Left colon (tissue), 2 donors: ENCODE data around the gene SEL1L3. TPM values are rescaled to one million over a fixed set of nuclear protein-coding genes. Genes with fewer than 3 reads are reported as not detected.
"Not testable (repeated sequence)": the region's sequence is repeated elsewhere in the genome, so short reads cannot be mapped to it uniquely, and the experiment has no call there.

ENCODE experiments used
- ATAC-seq: fragments of 200-7000 bp; cut with Tn5 transposase; one replicate; pipeline ENCODE4 v1.9.1; 2020; ENCODE audit warnings: mild to moderate bottlenecking, moderate library complexity
- DNase-seq, 2 donors: peaks; one replicate each; pipeline ENCODE4 v3.0.0-alpha.2; 2020
- intact Hi-C, 2 donors: fragments of 100-400 bp; cut with DNase I in 1 of 2; cut with micrococcal nuclease in 1 of 2; formaldehyde crosslinking; loops; one replicate each; pipeline versions ENCODE4 v1.11.2 to v1.14.0; 2022; cut with DNase I, micrococcal nuclease
- total RNA-seq, 2 donors: library from RNA; stranded (reverse); fragmentation: NEBNext Ultra II Directional; extraction: Animal tissue kit (Norgen Biotek cat#: 25700); gene quantifications; one replicate each; pipeline ENCODE4 v1.2.1, GENCODE V29; 2021
- donor health status: DM: no; HTN: no; CAD: no.
- donor health status: DM: yes; HTN: yes; CAD: no.

The SEL1L3 gene
- total RNA-seq, 2 donors from 2014 or later: 106 to 110 TPM

GRCh38 chr4:25882226-25882625, 19.4 kb upstream of the SEL1L3 start:
- ATAC-seq (no peak), DNase-seq (no peak)
- intact Hi-C loops: no loop called here

GRCh38 chr4:25881193-25881592, 18.4 kb upstream of the SEL1L3 start:
- no peak for DNase-seq
- ATAC-seq: no peak

GRCh38 chr4:25879991-25880651, 17.3 kb upstream of the SEL1L3 start:
- no peak for DNase-seq
- no peak for ATAC-seq
- intact Hi-C loops: no loop called here

More at GRCh38 chr4:25881193-25881592, 18.4 kb upstream of the SEL1L3 start:
- intact Hi-C loops: no loop called here

- ATAC-seq (no peak), DNase-seq (no peak)
- intact Hi-C loops: no loop called here
Observed at GRCh38 chr4:25879587-25879986, 16.8 kb upstream of the SEL1L3 start.

- DNase-seq (no peak), ATAC-seq (no peak)
- intact Hi-C loops: no loop called here
Observed at GRCh38 chr4:25879091-25879584, 16.4 kb upstream of the SEL1L3 start.

- peak in 1 of 2 donors; percentile 9 for DNase-seq
- intact Hi-C loops: no loop called here
- ATAC-seq: no peak
Observed at GRCh38 chr4:25878676-25879075, 15.9 kb upstream of the SEL1L3 start.

GRCh38 chr4:25875281-25875745, 12.5 kb upstream of the SEL1L3 start:
- ATAC-seq: no peak
- intact Hi-C loops: no loop called here
- DNase-seq: no peak

- ATAC-seq: no peak
Observed at GRCh38 chr4:25874655-25875054, 11.9 kb upstream of the SEL1L3 start.

GRCh38 chr4:25873632-25874129, 10.9 kb upstream of the SEL1L3 start:
- intact Hi-C loops: no loop called here
- DNase-seq: no peak
- ATAC-seq: no peak

More at GRCh38 chr4:25874655-25875054, 11.9 kb upstream of the SEL1L3 start:
- intact Hi-C loops: no loop called here
- DNase-seq: no peak

GRCh38 chr4:25872851-25873631, 10.3 kb upstream of the SEL1L3 start:
- ATAC-seq: no peak
- intact Hi-C loops: no loop called here
- peak in 1 of 2 donors; percentile 9 for DNase-seq

GRCh38 chr4:25870081-25870480, 7.3 kb upstream of the SEL1L3 start:
- ATAC-seq (no peak), DNase-seq (no peak)
- intact Hi-C loops: no loop called here

- intact Hi-C loops: no loop called here
- ATAC-seq (no peak), DNase-seq (no peak)
Observed at GRCh38 chr4:25867781-25868294, 5.0 kb upstream of the SEL1L3 start.

GRCh38 chr4:25866401-25866800, 3.6 kb upstream of the SEL1L3 start:
- DNase-seq, intact Hi-C loops, ATAC-seq: not testable (repeated sequence)

GRCh38 chr4:25865586-25865985, 2.8 kb upstream of the SEL1L3 start:
- peak; percentile 69 for ATAC-seq

GRCh38 chr4:25863831-25864418, 1.1 kb upstream of the SEL1L3 start:
- DNase-seq (peak; percentile 46 to 56), ATAC-seq (peak; percentile 28)
- intact Hi-C loops: no loop called here

More at GRCh38 chr4:25865586-25865985, 2.8 kb upstream of the SEL1L3 start:
- DNase-seq: peak; percentile 73 to 92
- intact Hi-C loops: no loop called here

- peak; percentile 86 to 91 for DNase-seq
- intact Hi-C loops: no loop called here
- peak; percentile 80 for ATAC-seq
Observed at GRCh38 chr4:25863347-25863784, 578 bp upstream of the SEL1L3 start.

- ATAC-seq (peak; percentile 6), DNase-seq (peak in 1 of 2 donors; percentile 67)
Observed at GRCh38 chr4:25861951-25862410, 807 bp downstream of the SEL1L3 start.

GRCh38 chr4:25861280-25861950, 1.4 kb downstream of the SEL1L3 start:
- intact Hi-C loops: no loop called here
- DNase-seq (no peak), ATAC-seq (no peak)

More at GRCh38 chr4:25861951-25862410, 807 bp downstream of the SEL1L3 start:
- intact Hi-C loops: no loop called here
